Measurements from ENCODE around the gene WFDC6. TPM values are rescaled to one million over a fixed set of nuclear protein-coding genes. Genes with fewer than 3 reads are reported as not detected.
"Not testable (repeated sequence)": the region's sequence is repeated elsewhere in the genome, so short reads cannot be mapped to it uniquely, and the experiment has no call there.

The WFDC6 gene
- total and polyA plus RNA-seq, 2 experiments from 2014 or later, result not detected

GRCh38 chr20:45578231-45578630, 38.9 kb upstream of the WFDC6 start:
- DNase-seq (ENCODE audit: low read depth in 1 of 2, low spot score in 1 of 2), result no peak
- Histone ChIP-seq H3K27me3 (no peaks in the 10 kb centered on the region), H3K9me3 (ENCODE audit: low read depth) (no peaks in the 10 kb centered on the region), H3K4me3 (no peak overlapping the region), H3K27ac (no peak overlapping the region), H3K4me1 (ENCODE audit: low read depth) (no peaks in the 10 kb centered on the region), H3K36me3 (no peaks in the 10 kb centered on the region)
- no peak for TF ChIP-seq CTCF (IDR thresholded peaks at IDR 0.05; ENCODE audit: low read depth, low read length)

- no peaks in the 10 kb centered on the region for H3K27me3 ChIP-seq
- H3K27ac ChIP-seq, result no peak overlapping the region
- no peaks in the 10 kb centered on the region for H3K36me3 ChIP-seq
- no peaks in the 10 kb centered on the region for H3K4me1 ChIP-seq (ENCODE audit: low read depth)
- no peak overlapping the region for H3K4me3 ChIP-seq
- peak in 1 of 2 donors; percentile 9 for DNase-seq (ENCODE audit: low read depth in 1 of 2, low spot score in 1 of 2)
- no peaks in the 10 kb centered on the region for H3K9me3 ChIP-seq (ENCODE audit: low read depth)
- no peak for TF ChIP-seq CTCF (IDR thresholded peaks at IDR 0.05; ENCODE audit: low read depth, low read length)
Measured at GRCh38 chr20:45576995-45577394, 37.7 kb upstream of the WFDC6 start.

GRCh38 chr20:45575931-45576330, 36.6 kb upstream of the WFDC6 start:
- no peak overlapping the region for H3K27ac ChIP-seq
- H3K27me3 ChIP-seq, result no peaks in the 10 kb centered on the region
- no peak overlapping the region for H3K4me3 ChIP-seq
- no peaks in the 10 kb centered on the region for H3K36me3 ChIP-seq
- no peak for TF ChIP-seq CTCF (IDR thresholded peaks at IDR 0.05; ENCODE audit: low read depth, low read length)
- no peak for DNase-seq (ENCODE audit: low read depth in 1 of 2, low spot score in 1 of 2)
- H3K9me3 ChIP-seq (ENCODE audit: low read depth), result no peaks in the 10 kb centered on the region
- no peaks in the 10 kb centered on the region for H3K4me1 ChIP-seq (ENCODE audit: low read depth)

- H3K36me3 ChIP-seq; H3K4me1 ChIP-seq (ENCODE audit: low read depth); H3K27ac ChIP-seq; H3K4me3 ChIP-seq; DNase-seq (ENCODE audit: low read depth in 1 of 2, low spot score in 1 of 2); H3K9me3 ChIP-seq (ENCODE audit: low read depth); H3K27me3 ChIP-seq: not testable (repeated sequence)
Measured at GRCh38 chr20:45569650-45570049, 30.4 kb upstream of the WFDC6 start.

- Histone ChIP-seq H3K4me1 (ENCODE audit: low read depth) (no peaks in the 10 kb centered on the region), H3K9me3 (ENCODE audit: low read depth) (no peaks in the 10 kb centered on the region), H3K27ac (no peak overlapping the region), H3K27me3 (no peaks in the 10 kb centered on the region), H3K36me3 (no peaks in the 10 kb centered on the region), H3K4me3 (no peak overlapping the region)
- DNase-seq (ENCODE audit: low read depth in 1 of 2, low spot score in 1 of 2), result no peak
- TF ChIP-seq CTCF (IDR thresholded peaks at IDR 0.05; ENCODE audit: low read depth, low read length), result no peak
Measured at GRCh38 chr20:45564760-45565276, 25.5 kb upstream of the WFDC6 start.

GRCh38 chr20:45555198-45555597, 15.9 kb upstream of the WFDC6 start:
- no peak for TF ChIP-seq CTCF (IDR thresholded peaks at IDR 0.05; ENCODE audit: low read depth, low read length)
- H3K27me3 ChIP-seq, result no peaks in the 10 kb centered on the region

More at GRCh38 chr20:45555198-45555597, 15.9 kb upstream of the WFDC6 start:
- no peaks in the 10 kb centered on the region for H3K4me1 ChIP-seq (ENCODE audit: low read depth)
- no peak overlapping the region for H3K4me3 ChIP-seq
- no peaks in the 10 kb centered on the region for H3K9me3 ChIP-seq (ENCODE audit: low read depth)
- no peak overlapping the region for H3K27ac ChIP-seq
- H3K36me3 ChIP-seq, result no peaks in the 10 kb centered on the region
- DNase-seq (ENCODE audit: low read depth in 1 of 2, low spot score in 1 of 2), result no peak
